ENCODE results near the gene CFAP100. TPM values are rescaled to one million over a fixed set of nuclear protein-coding genes. Genes with fewer than 3 reads are reported as not detected.

Gene CFAP100
- total RNA-seq, 4 donors from 2014 or later = not detected

DNA sequence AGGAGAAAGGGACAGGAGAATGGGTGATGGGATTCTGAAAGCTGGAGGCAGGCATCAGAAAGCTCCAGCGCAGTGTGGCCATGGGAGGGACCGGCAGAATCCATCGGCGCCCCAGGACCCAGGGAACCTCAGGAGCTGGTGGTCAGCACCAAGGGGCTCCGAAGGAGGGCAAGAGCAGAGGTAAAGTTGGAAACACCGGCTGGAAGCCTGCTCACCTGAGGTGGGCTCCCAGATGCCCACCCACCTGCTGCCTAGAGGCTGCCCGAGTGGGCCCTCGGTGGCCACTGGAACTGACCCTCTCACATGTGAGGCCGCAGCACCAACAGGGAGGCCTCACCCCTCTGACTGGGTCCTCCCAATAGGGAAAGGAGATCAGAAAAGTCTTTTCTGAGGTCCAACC, 91.2 kb downstream of the CFAP100 start:
- H3K36me3 ChIP-seq = no peaks in the 10 kb centered on the region
- no peak overlapping the region for H3K4me3 ChIP-seq
- intact Hi-C loops (cut with DNase I) = no loop called here
- 94% methylated on average over 9 of the region's 9 CpGs for WGBS
- H3K4me1 ChIP-seq = peaks cover 0 to 11% (median 8%) of the 10 kb centered on the region in 4 donors
- no peak for DNase-seq (ENCODE audit: extremely low spot score)
- H3K27me3 ChIP-seq = peaks cover 0 to 16% (median 0%) of the 10 kb centered on the region in 4 donors
- TF ChIP-seq, protein P1, sequence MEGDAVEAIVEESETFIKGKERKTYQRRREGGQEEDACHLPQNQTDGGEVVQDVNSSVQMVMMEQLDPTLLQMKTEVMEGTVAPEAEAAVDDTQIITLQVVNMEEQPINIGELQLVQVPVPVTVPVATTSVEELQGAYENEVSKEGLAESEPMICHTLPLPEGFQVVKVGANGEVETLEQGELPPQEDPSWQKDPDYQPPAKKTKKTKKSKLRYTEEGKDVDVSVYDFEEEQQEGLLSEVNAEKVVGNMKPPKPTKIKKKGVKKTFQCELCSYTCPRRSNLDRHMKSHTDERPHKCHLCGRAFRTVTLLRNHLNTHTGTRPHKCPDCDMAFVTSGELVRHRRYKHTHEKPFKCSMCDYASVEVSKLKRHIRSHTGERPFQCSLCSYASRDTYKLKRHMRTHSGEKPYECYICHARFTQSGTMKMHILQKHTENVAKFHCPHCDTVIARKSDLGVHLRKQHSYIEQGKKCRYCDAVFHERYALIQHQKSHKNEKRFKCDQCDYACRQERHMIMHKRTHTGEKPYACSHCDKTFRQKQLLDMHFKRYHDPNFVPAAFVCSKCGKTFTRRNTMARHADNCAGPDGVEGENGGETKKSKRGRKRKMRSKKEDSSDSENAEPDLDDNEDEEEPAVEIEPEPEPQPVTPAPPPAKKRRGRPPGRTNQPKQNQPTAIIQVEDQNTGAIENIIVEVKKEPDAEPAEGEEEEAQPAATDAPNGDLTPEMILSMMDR (IDR thresholded peaks at IDR 0.05) = no peak
- TF ChIP-seq POLR2AphosphoS5 (IDR thresholded peaks at IDR 0.05) (no peak), POLR2A (IDR thresholded peaks at IDR 0.05; ENCODE audit: low read depth) (no peak), EP300 (IDR thresholded peaks at IDR 0.05) (no peak)
- no peaks in the 10 kb centered on the region for H3K9me3 ChIP-seq
- no peak overlapping the region for H3K27ac ChIP-seq (replicated peaks in 1 of 4)

Other genes starting within 250 kb of the CFAP100 start
- 10 to 100 TPM; 19.2 to 39.9 (median 25.9) TPM for gene ALDH1L1, start 214.3 kb upstream of the CFAP100 start, total RNA-seq
- gene KLF15, start 37.5 kb upstream of the CFAP100 start, total RNA-seq = 100 to 1,000 TPM in 2 of 4 donors, 10 to 100 TPM in 2; 84.3 to 208 (median 93.6) TPM
- 10 to 100 TPM; 25.8 to 41.2 (median 38.6) TPM for gene ZXDC, start 81.0 kb downstream of the CFAP100 start, total RNA-seq
- gene UROC1, start 122.9 kb downstream of the CFAP100 start, total RNA-seq = not detected
- gene CHST13, start 129.2 kb downstream of the CFAP100 start, total RNA-seq = under 1 TPM; 0.19 to 0.69 (median 0.37) TPM
- gene C3orf22, start 164.0 kb downstream of the CFAP100 start, total RNA-seq = not detected